Regular cardiac myocyte (primary cell): ENCODE results near the gene MIA. TPM values are rescaled to one million over a fixed set of nuclear protein-coding genes. Genes with fewer than 3 reads are reported as not detected.

Experiments
- total RNA-seq: library from RNA; depleted of rRNA; stranded (reverse); fragments of >200 nt; gene quantifications from 2 replicates; pipeline ENCODE4 v1.2.3, GENCODE V29; 2014

The MIA gene
- 0.85 TPM in 1 of 2 replicates, not detected in the other for total RNA-seq

GRCh38 chr19:40774916-40775631, at the start of gene MIA:
Gene MIA, plus strand, starts transcription at chr19:40775521. Its CDS starts 22 bp downstream, at chr19:40775543.

GRCh38 chr19:40750058-40750873, 25.1 kb upstream of the MIA start, which contains the start of gene ACTMAP:
Gene ACTMAP, minus strand, starts transcription at chr19:40750477. Its CDS starts 674 bp downstream, at chr19:40749803.

GRCh38 chr19:40750874-40751537, 24.3 kb upstream of the MIA start, which contains the start of gene SNRPA:
Gene SNRPA, plus strand, starts transcription at chr19:40751203. Its CDS starts 206 bp downstream, at chr19:40751409.

GRCh38 chr19:40777937-40778705, 2.8 kb downstream of the MIA start, which contains the start of gene RAB4B:
Gene RAB4B, plus strand, starts transcription at chr19:40778247. Its CDS starts 129 bp downstream, at chr19:40778376.

GRCh38 chr19:40798683-40799557, 23.6 kb downstream of the MIA start, which contains the start of gene EGLN2:
Gene EGLN2, plus strand, starts transcription at chr19:40799191. Its CDS starts 1,382 bp downstream, at chr19:40800573.

Other genes with a start within 250 kb of the MIA start
- 18.6 and 33.0 TPM in 2 replicates for gene SHKBP1, start 198.6 kb upstream of the MIA start, total RNA-seq
- gene LTBP4, start 174.2 kb upstream of the MIA start, total RNA-seq, result 6.8 and 7.1 TPM in 2 replicates
- gene NUMBL, start 84.9 kb upstream of the MIA start, total RNA-seq, result 21.7 and 22.8 TPM in 2 replicates
- gene COQ8B, start 58.6 kb upstream of the MIA start, total RNA-seq, result 30.7 and 31.9 TPM in 2 replicates
- gene ITPKC, start 58.4 kb upstream of the MIA start, total RNA-seq, result 10.7 and 12.1 TPM in 2 replicates
- gene ACTMAP, start 25.0 kb upstream of the MIA start, total RNA-seq, result 0.56 and 0.96 TPM in 2 replicates
- gene SNRPA, start 24.3 kb upstream of the MIA start, total RNA-seq, result 17.8 and 27.4 TPM in 2 replicates
- gene RAB4B, start 2.7 kb downstream of the MIA start, total RNA-seq, result 6.5 and 9.2 TPM in 2 replicates
- 63.1 and 84.5 TPM in 2 replicates for gene EGLN2, start 23.7 kb downstream of the MIA start, total RNA-seq
- not detected in 2 replicates for gene CYP2A6, start 74.9 kb downstream of the MIA start, total RNA-seq
- gene CYP2A7, start 106.7 kb downstream of the MIA start, total RNA-seq, result not detected in 2 replicates
- gene CYP2B6, start 215.8 kb downstream of the MIA start, total RNA-seq, result not detected in 2 replicates